Gastroesophageal sphincter (tissue), 4 donors: ENCODE measurements around the gene DGKG. TPM values are rescaled to one million over a fixed set of nuclear protein-coding genes. Genes with fewer than 3 reads are reported as not detected.

Experiments
- ATAC-seq: fragments of 150-250 bp; one replicate; pipeline ENCODE4 v1.9.1; 2016; ENCODE audit warnings: mild to moderate bottlenecking, moderate library complexity
- H3K27ac ChIP-seq, 4 donors: fragments of 200-600 bp; sonication (generic) in 3 of 4; 1 replicate in 3 of 4; 2 replicates in 1 of 4; pipeline ENCODE4 v1.5.1; 2016 to 2019
- H3K27me3 ChIP-seq: fragments of 200-600 bp; sonication (generic); one replicate; pipeline ENCODE4 v1.5.1; 2019
- H3K36me3 ChIP-seq, 2 donors: fragments of 200-600 bp; sonication (generic); one replicate each; pipeline ENCODE4 v1.5.1; 2019; ENCODE audit warnings: control low read depth in 1 of 2
- H3K4me1 ChIP-seq, 3 donors: fragments of 200-600 bp; sonication (generic); 1 replicate in 2 of 3; 2 replicates in 1 of 3; pipeline ENCODE4 v1.5.1; 2016 to 2019; ENCODE audit warnings: control low read depth in 2 of 3
- H3K4me3 ChIP-seq, 2 donors: fragments of 200-600 bp; sonication (generic); one replicate each; pipeline ENCODE4 v1.5.1; 2019; ENCODE audit warnings: mild to moderate bottlenecking in 1 of 2, moderate library complexity in 1 of 2
- H3K9me3 ChIP-seq, 3 donors: fragments of 200-600 bp; sonication (generic); one replicate each; pipeline ENCODE4 v1.5.1; 2017 to 2019; ENCODE audit warnings: control low read depth in 2 of 3
- EP300 ChIP-seq: sonication (generic); formaldehyde crosslinking; IDR thresholded peaks from one replicate; pipeline ENCODE4 v1.6.1; 2017; ENCODE audit warnings: antibody characterized with exemption, mild to moderate bottlenecking
- POLR2A ChIP-seq, 2 donors: fragments of 450-650 bp; IDR thresholded peaks; one replicate each; pipeline ENCODE4 v1.6.1; 2017; ENCODE audit warnings: antibody characterized with exemption in 2 of 2, mild to moderate bottlenecking in 2 of 2, moderate library complexity in 1 of 2
- POLR2AphosphoS5 ChIP-seq: sonication (generic); formaldehyde crosslinking; IDR thresholded peaks from one replicate; pipeline ENCODE4 v1.6.1; 2017; ENCODE audit warnings: antibody characterized with exemption
- WGBS, 2 donors: methylation state at CpG; one replicate each; pipeline ENCODE4 v1.1.5; 2018; ENCODE audit warnings: low coverage in 1 of 2; 5-methylcytosine and 5-hydroxymethylcytosine counted together
- total RNA-seq, 4 donors: library from RNA; depleted of rRNA; stranded (reverse); fragments of >200 nt; gene quantifications; one replicate each; pipeline ENCODE4 v1.1.0, GENCODE V29; 2016
- TF ChIP-seq, protein P1 (sequence below), 4 experiments: fragments of 200-600 bp in 2 of 4; fragments of 450-650 bp in 2 of 4; sonication (generic) in 1 of 4; IDR thresholded peaks; one replicate each; pipeline ENCODE4 v1.5.1; 2017 to 2019; ENCODE audit warnings: antibody characterized with exemption in 4 of 4, mild to moderate bottlenecking in 2 of 4, moderate library complexity in 2 of 4

The DGKG gene
- total RNA-seq, 4 donors from 2014 or later, result 46.3 to 134 (median 90.4) TPM

- Histone ChIP-seq H3K4me3 (no peak overlapping the region), H3K9me3 (no peaks in the 10 kb centered on the region), H3K27ac (peak overlapping the region in 1 of 4 donors; percentile 11), H3K27me3 (no peaks in the 10 kb centered on the region), H3K36me3 (peaks cover 0 to 34% of the 10 kb centered on the region in 2 donors), H3K4me1 (peaks cover 0 to 17% (median 0%) of the 10 kb centered on the region in 3 donors)
- no peak for ATAC-seq
- TF ChIP-seq EP300 (no peak), POLR2AphosphoS5 (no peak), POLR2A (IDR thresholded peaks at IDR 0.05) (no peak)
- TF ChIP-seq, protein P1, sequence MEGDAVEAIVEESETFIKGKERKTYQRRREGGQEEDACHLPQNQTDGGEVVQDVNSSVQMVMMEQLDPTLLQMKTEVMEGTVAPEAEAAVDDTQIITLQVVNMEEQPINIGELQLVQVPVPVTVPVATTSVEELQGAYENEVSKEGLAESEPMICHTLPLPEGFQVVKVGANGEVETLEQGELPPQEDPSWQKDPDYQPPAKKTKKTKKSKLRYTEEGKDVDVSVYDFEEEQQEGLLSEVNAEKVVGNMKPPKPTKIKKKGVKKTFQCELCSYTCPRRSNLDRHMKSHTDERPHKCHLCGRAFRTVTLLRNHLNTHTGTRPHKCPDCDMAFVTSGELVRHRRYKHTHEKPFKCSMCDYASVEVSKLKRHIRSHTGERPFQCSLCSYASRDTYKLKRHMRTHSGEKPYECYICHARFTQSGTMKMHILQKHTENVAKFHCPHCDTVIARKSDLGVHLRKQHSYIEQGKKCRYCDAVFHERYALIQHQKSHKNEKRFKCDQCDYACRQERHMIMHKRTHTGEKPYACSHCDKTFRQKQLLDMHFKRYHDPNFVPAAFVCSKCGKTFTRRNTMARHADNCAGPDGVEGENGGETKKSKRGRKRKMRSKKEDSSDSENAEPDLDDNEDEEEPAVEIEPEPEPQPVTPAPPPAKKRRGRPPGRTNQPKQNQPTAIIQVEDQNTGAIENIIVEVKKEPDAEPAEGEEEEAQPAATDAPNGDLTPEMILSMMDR (IDR thresholded peaks at IDR 0.05), result no peak
- WGBS, 2 donors, result 50 to 83% methylated on average over 2 to 3 of the region's 4 CpGs
These were observed 41.0 kb downstream of the DGKG start for GRCh38 chr3:186320862-186321568.

GRCh38 chr3:186319945-186320344 lies 42.1 kb downstream of the DGKG start:
- 79 to 86% methylated on average over 7 of the region's 7 CpGs for WGBS, 2 donors
- ATAC-seq, result no peak
- Histone ChIP-seq H3K9me3 (no peaks in the 10 kb centered on the region), H3K4me1 (peaks cover 0 to 17% (median 0%) of the 10 kb centered on the region in 3 donors), H3K36me3 (peaks cover 0 to 38% of the 10 kb centered on the region in 2 donors), H3K27ac (no peak overlapping the region), H3K4me3 (no peak overlapping the region), H3K27me3 (no peaks in the 10 kb centered on the region)
- TF ChIP-seq POLR2AphosphoS5 (no peak), POLR2A (IDR thresholded peaks at IDR 0.05) (no peak), EP300 (no peak)
- TF ChIP-seq, protein P1 (IDR thresholded peaks at IDR 0.05), result no peak

DNA sequence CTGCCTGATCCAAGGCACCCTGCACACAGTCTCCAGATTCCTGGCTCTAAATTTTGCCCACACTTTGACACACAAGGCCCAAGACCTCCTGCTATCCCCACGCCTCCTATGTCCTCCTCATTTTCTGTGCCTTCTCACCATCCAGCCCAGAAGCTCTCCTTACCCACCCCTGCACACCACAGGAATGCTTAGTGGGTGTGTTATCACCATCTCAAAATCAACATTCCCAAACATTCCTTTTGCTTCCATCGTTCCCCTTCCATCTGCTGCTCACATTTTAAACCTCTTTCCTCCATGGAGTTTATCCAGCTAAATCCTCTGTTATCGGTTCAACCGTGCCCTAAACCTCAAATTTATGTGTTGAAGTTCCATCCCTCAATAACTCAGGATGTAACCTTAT lies 43.9 kb downstream of the DGKG start:
- H3K4me3 ChIP-seq, result no peak overlapping the region
- no peak for ATAC-seq
- H3K9me3 ChIP-seq, result no peaks in the 10 kb centered on the region
- 17 to 60% methylated on average over 1 to 4 of the region's 4 CpGs for whole genome bisulfite sequencing, 2 donors
- TF ChIP-seq, protein P1 (IDR thresholded peaks at IDR 0.05), result no peak
- no peak for TF ChIP-seq EP300
- TF ChIP-seq POLR2A (IDR thresholded peaks at IDR 0.05), result no peak
- no peak for TF ChIP-seq POLR2AphosphoS5
- no peak overlapping the region for H3K27ac ChIP-seq
- peaks cover 0 to 19% (median 0%) of the 10 kb centered on the region in 3 donors for H3K4me1 ChIP-seq
- H3K36me3 ChIP-seq, result peaks cover 0 to 38% of the 10 kb centered on the region in 2 donors
- H3K27me3 ChIP-seq, result no peaks in the 10 kb centered on the region

- WGBS, 2 donors, result 81 to 100% methylated on average over 1 to 7 of the region's 7 CpGs
- Histone ChIP-seq H3K36me3 (peaks cover 0 to 38% of the 10 kb centered on the region in 2 donors), H3K4me3 (no peak overlapping the region), H3K27me3 (no peaks in the 10 kb centered on the region), H3K27ac (no peak overlapping the region), H3K9me3 (no peaks in the 10 kb centered on the region), H3K4me1 (peaks cover 0 to 18% (median 0%) of the 10 kb centered on the region in 3 donors)
- ATAC-seq, result no peak
- TF ChIP-seq, protein P1 (IDR thresholded peaks at IDR 0.05), result no peak
- TF ChIP-seq EP300 (no peak), POLR2A (IDR thresholded peaks at IDR 0.05) (no peak), POLR2AphosphoS5 (no peak)
These were observed 44.6 kb downstream of the DGKG start for GRCh38 chr3:186317478-186317877.
